Measurements from ENCODE around the gene MFAP5. TPM values are rescaled to one million over a fixed set of nuclear protein-coding genes. Genes with fewer than 3 reads are reported as not detected.

Gene MFAP5, protein sequence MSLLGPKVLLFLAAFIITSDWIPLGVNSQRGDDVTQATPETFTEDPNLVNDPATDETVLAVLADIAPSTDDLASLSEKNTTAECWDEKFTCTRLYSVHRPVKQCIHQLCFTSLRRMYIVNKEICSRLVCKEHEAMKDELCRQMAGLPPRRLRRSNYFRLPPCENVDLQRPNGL
- not detected for total RNA-seq

DNA sequence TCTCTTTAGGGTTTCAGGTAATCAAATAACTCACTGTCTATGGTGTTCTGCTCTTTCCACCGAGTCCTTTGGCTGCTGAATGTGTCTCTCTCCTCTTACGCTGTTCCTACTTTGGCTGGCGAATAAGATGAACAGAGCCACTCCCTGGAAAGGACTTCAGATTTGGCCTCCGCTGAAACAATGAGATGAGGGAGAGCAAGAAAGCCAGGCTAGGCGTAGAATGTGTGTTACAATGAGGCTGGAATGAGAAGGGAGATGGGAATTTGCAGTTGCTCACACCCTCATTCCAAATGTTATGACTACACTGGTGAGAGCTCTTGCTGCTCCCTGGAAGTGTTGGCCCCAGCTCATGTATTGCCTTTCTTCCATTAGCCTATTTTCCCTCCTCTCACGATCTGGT is at the start of gene MFAP5:
Gene MFAP5 (minus strand): TSS at position 234 of the 400 bp plus-strand sequence. CDS start 722 bp downstream, outside the sequence.
- Histone ChIP-seq H3K9me3 (ENCODE audit: low read depth, low read length) (no peaks in the 10 kb centered on the region), H3K4me1 (ENCODE audit: insufficient read depth, low read length) (peaks cover 8% of the 10 kb centered on the region), H3K27me3 (ENCODE audit: insufficient read depth, low read length) (peaks cover 3% of the 10 kb centered on the region), H3K4me3 (ENCODE audit: low read length) (no peak within 1 kb of the TSS)

DNA sequence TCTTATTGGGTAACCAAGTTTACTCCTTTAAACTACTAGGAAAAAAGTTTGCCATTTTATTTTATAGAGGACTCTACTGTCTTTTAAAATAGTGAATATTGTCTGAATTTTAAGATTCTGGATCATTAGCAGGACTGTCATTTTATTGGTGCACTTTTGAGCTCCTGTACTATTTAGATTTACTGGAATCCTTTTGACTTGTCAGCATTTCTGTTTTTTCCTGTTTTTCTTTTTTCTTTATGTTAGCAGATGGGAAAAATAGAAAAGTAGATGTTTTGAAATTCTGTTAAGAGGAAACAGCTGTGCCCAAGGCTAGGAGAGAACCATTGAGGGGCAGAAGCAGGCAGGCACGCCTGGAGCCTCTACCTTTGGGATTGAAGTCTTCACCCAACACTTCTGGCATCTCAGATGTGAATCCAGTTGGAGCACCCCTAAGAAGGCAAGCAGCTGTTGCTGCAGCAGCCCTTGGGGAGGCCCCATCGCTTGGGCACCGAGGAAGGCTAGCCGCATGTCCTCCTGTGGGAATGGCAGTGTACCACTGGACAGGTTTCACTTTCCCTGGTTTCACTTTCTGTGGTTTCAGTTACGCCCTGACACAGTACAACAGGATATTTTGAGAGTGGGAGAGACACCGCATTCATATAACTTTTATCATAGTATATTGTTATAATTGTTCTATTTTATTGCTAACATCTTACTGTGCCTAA is 46.7 kb upstream of the MFAP5 start:
- H3K4me1 ChIP-seq (ENCODE audit: insufficient read depth, low read length) = peaks cover 9% of the 10 kb centered on the region
- H3K9me3 ChIP-seq (ENCODE audit: low read depth, low read length) = no peaks in the 10 kb centered on the region
- no peaks in the 10 kb centered on the region for H3K27me3 ChIP-seq (ENCODE audit: insufficient read depth, low read length)
- H3K4me3 ChIP-seq (ENCODE audit: low read length) = peak overlapping the region; percentile 37

DNA sequence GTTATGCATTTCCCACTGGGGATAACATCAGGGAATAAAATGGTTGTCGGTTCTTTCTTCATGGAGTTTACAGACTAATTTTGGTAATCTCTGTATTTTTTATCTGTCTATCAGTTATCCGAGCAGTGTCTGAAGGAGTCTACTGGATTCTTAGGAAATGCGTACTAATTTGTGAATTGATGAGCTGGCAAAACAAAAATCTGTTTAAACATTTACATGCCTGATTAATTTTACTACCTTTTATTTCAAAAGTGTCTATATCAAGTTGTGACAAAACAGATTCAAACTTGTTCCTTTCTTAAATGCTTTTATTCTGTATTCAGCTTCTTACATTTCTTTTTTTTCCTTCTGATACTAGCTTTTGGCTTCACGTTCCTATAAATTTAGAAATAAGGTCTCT is 39.5 kb upstream of the MFAP5 start:
- Histone ChIP-seq H3K4me3 (ENCODE audit: low read length) (no peak overlapping the region), H3K27me3 (ENCODE audit: insufficient read depth, low read length) (no peaks in the 10 kb centered on the region), H3K9me3 (ENCODE audit: low read depth, low read length) (no peaks in the 10 kb centered on the region), H3K4me1 (ENCODE audit: insufficient read depth, low read length) (peaks cover 13% of the 10 kb centered on the region)

DNA sequence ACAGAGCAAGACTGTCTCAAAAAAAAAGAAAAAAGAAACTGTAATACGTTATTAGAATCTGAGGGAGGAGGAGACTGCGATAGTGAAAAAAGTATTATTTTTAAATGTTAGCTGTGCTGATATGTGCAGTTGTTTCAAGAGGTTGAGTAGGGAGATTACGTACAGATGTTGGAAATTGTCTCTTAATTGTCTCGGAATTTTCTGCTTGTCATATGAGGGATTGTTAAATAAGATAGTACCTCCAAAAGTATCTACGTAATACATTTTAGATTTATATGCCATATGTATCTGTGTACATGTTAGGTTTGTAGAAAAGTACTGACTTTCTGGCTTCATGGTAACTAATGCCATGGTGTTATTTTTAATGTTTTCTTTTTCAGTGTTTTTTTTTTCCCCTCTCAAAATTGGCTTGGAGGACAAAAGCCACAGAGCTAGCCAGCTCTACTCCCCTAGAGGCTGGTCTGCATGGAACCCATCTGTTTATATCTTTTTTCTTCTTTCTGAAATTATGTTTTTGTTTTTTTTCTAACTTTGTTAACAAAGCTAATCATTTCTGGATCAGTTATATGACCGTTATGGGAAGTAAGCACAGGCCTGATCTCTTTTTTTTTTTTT is 38.5 kb upstream of the MFAP5 start:
- Histone ChIP-seq H3K27me3 (ENCODE audit: insufficient read depth, low read length) (no peaks in the 10 kb centered on the region), H3K4me3 (ENCODE audit: low read length) (no peak overlapping the region), H3K9me3 (ENCODE audit: low read depth, low read length) (no peaks in the 10 kb centered on the region), H3K4me1 (ENCODE audit: insufficient read depth, low read length) (peaks cover 19% of the 10 kb centered on the region)

DNA sequence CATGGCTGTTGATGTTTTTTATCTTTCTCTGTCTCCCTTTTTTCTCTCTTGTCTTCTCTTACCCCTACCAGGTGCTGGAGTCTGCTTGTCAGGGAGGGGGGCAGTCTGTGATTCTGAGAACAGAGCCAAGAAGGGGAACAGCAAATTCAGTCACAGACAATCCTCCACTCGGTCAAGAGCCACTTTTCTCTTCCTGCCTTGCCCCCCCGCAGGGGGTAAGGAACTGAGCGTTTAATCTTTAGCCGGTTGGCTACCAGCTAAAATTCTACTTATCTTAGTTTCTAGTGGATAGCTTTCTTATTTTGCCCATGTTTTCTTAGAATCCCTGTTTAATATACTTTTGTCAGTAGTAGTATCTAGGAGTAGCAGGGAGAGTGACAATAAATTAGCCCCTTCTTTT is 37.1 kb upstream of the MFAP5 start:
- Histone ChIP-seq H3K4me3 (ENCODE audit: low read length) (no peak overlapping the region), H3K27me3 (ENCODE audit: insufficient read depth, low read length) (no peaks in the 10 kb centered on the region), H3K9me3 (ENCODE audit: low read depth, low read length) (no peaks in the 10 kb centered on the region), H3K4me1 (ENCODE audit: insufficient read depth, low read length) (peaks cover 19% of the 10 kb centered on the region)

DNA sequence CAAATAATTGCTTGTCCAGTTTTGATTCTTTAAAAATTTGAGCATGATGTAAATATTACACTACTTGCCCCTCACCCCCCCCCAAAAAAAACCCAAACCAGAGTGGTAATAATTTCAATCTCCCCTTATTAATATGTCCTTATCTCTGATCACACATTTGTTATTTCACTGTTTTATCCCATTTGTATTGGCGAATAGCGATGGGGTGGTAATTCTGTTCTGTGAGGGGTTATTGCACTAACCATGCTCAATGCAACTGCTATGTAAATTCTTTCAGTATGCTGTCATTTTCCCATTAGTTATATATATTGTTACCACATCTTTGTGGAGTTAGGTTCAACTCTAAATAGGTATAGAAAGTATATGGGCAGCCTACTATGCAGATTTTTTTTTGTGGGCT is 36.3 kb upstream of the MFAP5 start:
- no peaks in the 10 kb centered on the region for H3K27me3 ChIP-seq (ENCODE audit: insufficient read depth, low read length)
- H3K4me1 ChIP-seq (ENCODE audit: insufficient read depth, low read length) = peaks cover 19% of the 10 kb centered on the region
- peak overlapping the region; percentile 73 for H3K4me3 ChIP-seq (ENCODE audit: low read length)
- H3K9me3 ChIP-seq (ENCODE audit: low read depth, low read length) = no peaks in the 10 kb centered on the region

DNA sequence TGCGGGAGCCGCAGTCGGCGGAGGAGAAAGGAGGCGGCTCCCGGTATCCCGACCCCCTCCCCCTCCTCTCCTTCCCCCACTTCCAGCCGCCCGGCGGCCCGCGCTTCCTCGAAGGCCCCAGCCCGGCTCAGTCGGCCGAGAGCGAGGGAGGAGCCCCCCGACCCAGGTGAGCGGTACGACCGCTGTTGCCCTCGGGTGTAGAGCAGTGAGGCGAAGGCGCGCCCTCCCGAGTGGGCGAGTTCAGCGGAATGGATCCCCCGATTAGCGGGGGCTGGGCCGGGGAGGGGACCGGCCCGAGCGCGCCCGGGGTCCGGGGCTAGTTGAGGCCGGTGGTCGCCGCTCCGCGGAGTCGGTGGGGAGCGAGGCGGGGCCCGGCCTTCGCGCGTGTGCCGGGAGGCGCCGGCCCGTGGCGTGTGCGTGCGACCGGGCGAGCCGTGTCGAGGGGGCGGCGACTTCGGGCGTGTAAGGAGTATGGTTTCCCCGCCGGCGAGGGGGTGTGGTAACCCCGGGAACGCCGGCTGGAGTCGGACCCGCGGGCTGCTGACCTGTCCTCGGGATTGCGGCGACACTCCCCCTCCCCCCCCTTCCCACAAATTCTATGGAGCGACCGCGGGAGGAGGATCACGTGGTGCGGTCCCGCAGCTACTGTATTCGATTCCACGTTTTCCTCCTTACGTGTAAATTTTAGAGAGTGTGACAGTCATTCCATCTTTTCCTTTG is 35.7 kb upstream of the MFAP5 start:
- Histone ChIP-seq H3K9me3 (ENCODE audit: low read depth, low read length) (no peaks in the 10 kb centered on the region), H3K4me3 (ENCODE audit: low read length) (peak overlapping the region; percentile 73), H3K4me1 (ENCODE audit: insufficient read depth, low read length) (peaks cover 19% of the 10 kb centered on the region), H3K27me3 (ENCODE audit: insufficient read depth, low read length) (no peaks in the 10 kb centered on the region)

DNA sequence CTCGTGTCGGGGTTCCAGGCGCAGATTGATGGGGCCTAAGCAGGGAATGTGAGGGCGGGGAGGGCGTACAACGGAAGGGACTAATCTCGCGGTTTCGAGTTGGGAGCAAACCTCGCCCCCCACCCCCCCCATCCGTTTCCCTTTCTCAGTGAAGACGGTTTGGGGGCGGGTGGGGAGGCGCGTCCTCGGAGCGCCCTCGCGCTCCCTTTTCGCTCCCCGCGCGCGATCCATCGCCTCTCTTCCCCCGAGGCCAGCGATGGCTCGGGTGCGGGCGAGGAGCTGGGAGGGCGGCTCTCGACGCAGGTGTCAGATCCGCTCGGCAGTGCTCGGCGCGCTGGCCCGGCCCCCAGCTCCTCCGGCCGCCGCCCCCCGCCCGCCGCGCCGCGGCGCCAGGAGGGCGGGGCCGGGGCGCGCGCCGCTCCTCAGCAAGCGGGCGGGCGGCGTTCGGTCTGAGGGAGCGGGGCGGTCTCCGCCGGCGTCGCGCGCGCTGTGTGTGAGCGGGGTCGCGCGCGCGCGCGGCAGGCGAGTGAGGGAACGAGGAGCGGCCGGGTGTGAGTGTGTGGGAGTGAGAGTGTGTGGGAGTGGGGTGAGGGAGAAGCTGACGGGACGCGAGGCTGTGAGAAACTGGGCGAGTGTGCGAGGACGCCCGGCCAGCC is 35.0 kb upstream of the MFAP5 start, which contains the start of gene RIMKLB:
Gene RIMKLB (plus strand): TSS at position 516 of the 656 bp plus-strand sequence. CDS start 15,876 bp downstream, outside the sequence.
- Histone ChIP-seq H3K9me3 (ENCODE audit: low read depth, low read length) (no peaks in the 10 kb centered on the region), H3K27me3 (ENCODE audit: insufficient read depth, low read length) (no peaks in the 10 kb centered on the region), H3K4me3 (ENCODE audit: low read length) (peak within 1 kb of the TSS; percentile 73), H3K4me1 (ENCODE audit: insufficient read depth, low read length) (peaks cover 22% of the 10 kb centered on the region)

DNA sequence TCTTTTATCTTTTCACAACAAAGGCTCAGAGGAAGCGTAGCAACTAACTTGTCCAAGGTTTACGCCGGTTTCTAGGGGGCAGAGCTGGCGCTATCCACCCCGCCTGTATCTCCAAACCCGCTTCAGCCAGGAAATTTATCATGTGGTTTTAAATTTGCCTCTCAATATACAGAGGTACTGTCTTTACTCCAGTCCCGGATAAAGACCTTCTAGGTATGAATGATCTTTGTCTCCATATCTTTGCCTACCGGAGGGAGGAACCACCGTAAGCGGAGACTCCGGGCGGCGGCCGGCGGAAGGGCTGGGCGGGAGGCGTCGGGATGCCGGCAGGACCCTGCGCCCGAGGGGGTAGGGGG is 34.5 kb upstream of the MFAP5 start:
- H3K4me3 ChIP-seq (ENCODE audit: low read length) = peak overlapping the region; percentile 73
- no peaks in the 10 kb centered on the region for H3K9me3 ChIP-seq (ENCODE audit: low read depth, low read length)
- no peaks in the 10 kb centered on the region for H3K27me3 ChIP-seq (ENCODE audit: insufficient read depth, low read length)
- H3K4me1 ChIP-seq (ENCODE audit: insufficient read depth, low read length) = peaks cover 24% of the 10 kb centered on the region

DNA sequence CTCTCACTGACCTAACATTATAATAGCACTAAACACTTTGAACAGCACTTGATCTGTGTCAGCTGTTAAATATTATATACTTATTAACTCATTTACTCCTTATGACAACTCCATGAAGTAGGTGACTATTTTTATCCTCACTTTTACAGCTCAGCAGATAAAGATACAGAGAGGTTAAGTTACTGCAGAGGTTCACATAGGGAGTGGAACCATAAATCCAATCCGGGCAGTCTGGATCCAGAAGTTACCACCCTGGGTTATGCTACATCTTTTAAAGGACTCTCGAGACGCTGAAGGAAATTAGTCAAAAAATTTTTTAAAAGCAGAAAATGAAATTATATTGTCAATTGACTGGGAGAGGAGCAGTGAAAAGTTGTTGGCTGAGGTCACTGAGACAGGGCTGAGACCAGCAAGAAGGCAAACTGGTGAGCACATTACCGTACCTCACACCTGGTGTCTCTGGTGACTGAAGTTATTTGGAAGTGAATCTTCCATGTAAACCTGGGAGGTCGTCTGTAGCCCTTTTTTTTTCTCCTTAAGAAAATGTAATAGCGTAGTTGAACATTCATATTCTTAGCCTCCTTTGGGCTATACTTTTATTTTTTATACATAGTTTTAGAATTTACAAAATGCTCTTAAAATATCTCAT is 33.9 kb upstream of the MFAP5 start:
- H3K9me3 ChIP-seq (ENCODE audit: low read depth, low read length) = no peaks in the 10 kb centered on the region
- H3K4me3 ChIP-seq (ENCODE audit: low read length) = peak overlapping the region; percentile 73
- peaks cover 24% of the 10 kb centered on the region for H3K4me1 ChIP-seq (ENCODE audit: insufficient read depth, low read length)
- no peaks in the 10 kb centered on the region for H3K27me3 ChIP-seq (ENCODE audit: insufficient read depth, low read length)

DNA sequence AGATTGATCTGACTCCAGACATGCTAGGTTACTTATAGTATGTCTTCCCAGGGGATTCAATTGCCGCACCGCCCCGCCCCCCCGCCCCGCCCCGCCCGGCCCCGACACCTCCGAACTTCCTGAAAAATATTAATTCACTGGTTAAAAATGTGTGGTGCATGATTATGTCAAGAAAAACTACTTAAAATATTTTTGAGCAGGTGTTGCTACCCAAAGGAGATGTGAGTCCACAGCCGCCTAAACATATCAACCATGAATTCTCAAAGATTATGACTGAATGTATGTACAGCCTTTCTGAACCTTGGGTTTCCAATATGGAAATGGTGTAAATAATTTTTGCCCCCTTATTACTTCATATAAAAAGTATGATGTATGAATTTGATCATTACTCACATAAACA is 32.5 kb upstream of the MFAP5 start:
- H3K4me1 ChIP-seq (ENCODE audit: insufficient read depth, low read length) = peaks cover 24% of the 10 kb centered on the region
- H3K9me3 ChIP-seq (ENCODE audit: low read depth, low read length) = no peaks in the 10 kb centered on the region
- no peak overlapping the region for H3K4me3 ChIP-seq (ENCODE audit: low read length)
- no peaks in the 10 kb centered on the region for H3K27me3 ChIP-seq (ENCODE audit: insufficient read depth, low read length)

DNA sequence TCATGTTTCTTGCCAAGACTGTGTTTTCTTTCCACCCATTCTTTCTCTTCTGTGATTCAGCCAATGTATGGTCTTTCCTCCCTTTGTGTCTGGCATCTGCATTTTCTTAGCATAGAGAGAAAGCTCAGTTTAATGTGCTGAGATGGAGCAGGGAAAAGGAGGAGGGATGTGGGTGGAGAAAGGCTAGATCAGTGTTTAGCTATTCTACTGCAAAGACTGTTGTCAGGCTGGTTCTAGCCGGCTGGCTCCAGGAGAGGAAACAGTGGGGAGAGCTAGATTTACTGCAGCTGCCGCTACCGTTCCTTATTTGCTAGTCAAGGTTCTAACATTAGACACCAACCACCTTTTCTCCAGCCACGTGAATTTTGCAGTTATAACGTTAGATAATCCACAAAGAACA is 29.9 kb upstream of the MFAP5 start:
- Histone ChIP-seq H3K27me3 (ENCODE audit: insufficient read depth, low read length) (no peaks in the 10 kb centered on the region), H3K4me3 (ENCODE audit: low read length) (no peak overlapping the region), H3K4me1 (ENCODE audit: insufficient read depth, low read length) (peaks cover 21% of the 10 kb centered on the region), H3K9me3 (ENCODE audit: low read depth, low read length) (no peaks in the 10 kb centered on the region)

DNA sequence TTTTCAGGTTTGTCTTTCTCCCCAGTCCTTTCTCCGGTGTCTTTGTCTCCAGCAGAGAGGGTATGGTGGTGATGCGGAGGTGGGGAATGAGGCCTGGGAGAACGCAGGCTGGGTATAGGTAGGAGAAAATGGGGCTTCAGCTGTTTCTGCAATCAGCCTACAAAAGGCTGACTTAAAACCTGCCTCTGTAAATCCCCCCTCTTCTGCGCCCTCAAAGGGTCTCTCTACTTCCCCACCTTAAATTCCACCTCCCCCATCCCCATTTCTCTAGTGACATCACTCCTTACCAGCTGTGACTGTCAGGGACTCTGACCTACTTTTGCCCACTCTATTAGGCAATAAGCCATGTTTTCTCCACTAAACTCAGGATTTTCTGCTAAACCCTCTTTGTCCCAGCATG is 27.1 kb upstream of the MFAP5 start:
- H3K4me1 ChIP-seq (ENCODE audit: insufficient read depth, low read length) = peaks cover 16% of the 10 kb centered on the region
- H3K4me3 ChIP-seq (ENCODE audit: low read length) = no peak overlapping the region
- no peaks in the 10 kb centered on the region for H3K9me3 ChIP-seq (ENCODE audit: low read depth, low read length)
- no peaks in the 10 kb centered on the region for H3K27me3 ChIP-seq (ENCODE audit: insufficient read depth, low read length)

DNA sequence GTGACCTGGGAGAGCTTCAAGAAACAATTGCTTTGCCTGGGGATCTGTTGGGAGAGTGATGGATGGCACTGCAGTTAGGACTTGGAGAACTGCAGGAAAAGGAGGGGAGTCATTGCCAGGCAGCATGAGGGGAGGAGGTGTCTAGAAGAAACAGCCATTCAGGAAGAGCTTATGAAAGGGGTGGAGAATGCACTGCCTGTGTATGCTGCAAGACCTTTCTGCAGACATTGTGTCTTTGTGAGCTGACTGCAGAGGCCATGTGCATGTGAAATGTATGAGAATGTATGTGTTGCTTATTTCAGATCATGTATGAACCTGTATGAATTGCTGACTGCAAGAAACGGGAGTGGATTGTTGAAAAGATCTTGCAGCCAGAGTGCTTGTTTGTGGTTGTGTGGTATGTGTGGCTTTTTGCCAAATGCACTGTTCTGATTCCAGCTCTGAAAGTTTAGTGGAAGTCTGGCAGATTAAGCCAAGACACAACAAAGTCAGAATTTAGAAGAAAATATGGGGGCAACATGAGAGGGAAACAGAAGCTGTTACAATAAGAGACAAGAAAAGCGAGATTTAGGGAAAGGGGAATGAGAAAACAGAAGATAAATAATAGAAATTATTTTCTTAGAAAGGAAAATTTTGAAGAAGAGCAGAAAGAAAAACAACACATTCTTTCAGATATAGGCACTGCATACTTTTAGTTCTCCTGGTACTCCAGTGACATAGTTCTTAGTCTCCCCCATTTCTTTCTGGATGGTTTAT is 25.4 kb upstream of the MFAP5 start:
- Histone ChIP-seq H3K9me3 (ENCODE audit: low read depth, low read length) (no peaks in the 10 kb centered on the region), H3K4me3 (ENCODE audit: low read length) (no peak overlapping the region), H3K27me3 (ENCODE audit: insufficient read depth, low read length) (no peaks in the 10 kb centered on the region), H3K4me1 (ENCODE audit: insufficient read depth, low read length) (peaks cover 16% of the 10 kb centered on the region)

Measured in mononuclear cell (primary cell).